ENCODE data around the gene PIH1D1.
A peak's percentile ranks its signal among the peaks of the same experiment; 100 is the strongest.

PIH1D1 gene

DNA sequence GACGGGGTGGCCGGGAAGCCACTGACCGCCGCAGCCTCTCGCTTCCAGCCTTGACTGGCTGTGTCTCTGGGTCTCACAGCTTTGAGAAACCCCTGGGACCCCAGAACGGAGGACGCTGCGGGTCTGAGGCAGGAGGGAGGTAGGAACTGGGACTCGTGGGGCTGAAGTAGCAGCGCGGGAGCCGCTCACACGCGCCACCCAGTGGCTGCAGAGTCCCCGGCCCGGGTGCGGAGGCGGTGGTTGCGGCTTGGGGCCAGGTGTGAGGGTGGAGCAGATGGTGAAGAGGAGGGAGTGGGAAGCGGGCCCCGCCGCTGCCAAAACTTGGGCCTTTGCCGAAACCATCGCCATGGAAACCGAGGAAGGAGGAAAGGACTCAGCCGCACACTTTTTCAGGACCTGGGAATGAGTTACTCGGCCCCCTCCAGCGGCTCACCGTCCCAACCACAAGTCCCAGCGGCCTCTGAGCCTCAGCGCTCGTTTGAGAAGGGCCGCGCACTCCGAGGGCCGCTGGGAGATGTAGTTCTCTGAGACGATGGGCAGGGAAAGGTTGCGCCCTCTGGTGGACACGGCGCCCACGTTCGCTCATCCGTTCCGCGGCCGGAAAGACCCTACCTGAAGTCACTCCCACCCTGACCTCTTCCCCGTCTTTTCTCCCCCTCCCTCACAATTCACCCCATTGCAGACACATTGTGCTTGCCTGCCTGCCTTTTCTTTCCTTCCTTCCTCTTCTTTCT is 8.1 kb downstream of the PIH1D1 start:
- H3K4me1 Mint-ChIP-seq: peaks cover 48% of the 10 kb centered on the region
- no peaks in the 10 kb centered on the region for H3K9me3 Mint-ChIP-seq
- peaks cover 43% of the 10 kb centered on the region for H3K27me3 Mint-ChIP-seq
- H3K27ac Mint-ChIP-seq (ENCODE audit: low read depth): peak overlapping the region; percentile 41
- peak; percentile 88 to 94 for DNase-seq (ENCODE audit: low spot score in 2 of 2)
- ATAC-seq (replicated peaks; ENCODE audit: extremely low read depth, poor library complexity, severe bottlenecking): peak; percentile 94
- H3K36me3 Mint-ChIP-seq (ENCODE audit: insufficient read depth): peaks cover 14% of the 10 kb centered on the region
- peak overlapping the region; percentile 75 for H3K4me3 Mint-ChIP-seq

DNA sequence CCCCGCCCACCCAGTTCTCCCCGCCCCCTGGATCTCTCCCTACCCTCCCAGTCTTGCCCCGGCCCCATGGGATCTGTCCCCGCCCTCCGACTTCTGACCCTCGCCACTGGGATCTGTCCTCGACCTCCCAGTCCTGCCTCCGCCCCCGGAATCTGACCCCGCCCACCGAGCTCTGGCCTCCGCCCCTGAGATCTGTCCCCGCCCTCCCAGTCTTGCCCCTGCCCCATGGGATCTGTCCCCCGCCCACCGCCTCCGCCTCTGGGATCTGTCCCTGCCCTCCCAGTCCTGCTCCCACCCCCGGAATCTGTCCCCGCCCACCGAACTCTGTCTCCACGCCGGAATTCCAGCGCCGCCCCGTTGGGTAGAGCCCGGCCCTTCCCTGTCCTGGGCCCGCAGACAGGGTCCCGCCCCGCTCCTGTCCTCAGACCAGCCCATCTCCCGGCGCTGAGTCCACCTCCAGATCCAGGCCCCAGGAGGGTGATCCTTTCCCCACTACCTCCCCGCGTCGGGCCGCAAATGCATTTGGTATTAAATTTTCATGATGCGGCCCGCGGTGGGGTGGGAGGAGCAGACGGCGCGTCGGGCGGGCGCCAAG is 8.7 kb downstream of the PIH1D1 start:
- H3K36me3 Mint-ChIP-seq (ENCODE audit: insufficient read depth): peaks cover 13% of the 10 kb centered on the region

DNA sequence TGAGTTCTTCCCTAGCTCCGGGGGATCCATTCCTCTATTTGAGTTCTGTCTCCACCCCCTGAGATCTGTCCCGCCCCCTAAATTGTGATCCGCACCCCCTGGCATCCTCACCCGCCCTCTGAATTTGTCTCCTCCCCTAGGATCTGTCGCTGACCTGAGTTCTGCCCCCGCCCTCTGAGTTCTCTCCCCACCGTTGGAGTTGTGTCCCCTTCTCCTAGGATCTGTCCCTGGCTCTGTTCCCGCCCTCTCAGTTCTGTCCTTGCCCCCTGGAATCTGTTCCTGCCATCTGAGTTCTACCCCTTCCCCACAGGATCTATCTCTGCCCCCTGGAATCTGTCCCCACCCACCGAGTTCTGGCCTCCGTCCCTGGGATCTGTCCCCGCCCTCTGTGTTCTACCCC is 9.3 kb downstream of the PIH1D1 start:
- ATAC-seq (replicated peaks; ENCODE audit: extremely low read depth, poor library complexity, severe bottlenecking) (no peak), DNase-seq (ENCODE audit: low spot score in 2 of 2) (no peak)
- H3K4me3 Mint-ChIP-seq: peak overlapping the region; percentile 75
- peak overlapping the region; percentile 54 for H3K27ac Mint-ChIP-seq (ENCODE audit: low read depth)
- H3K9me3 Mint-ChIP-seq: no peaks in the 10 kb centered on the region
- H3K27me3 Mint-ChIP-seq: peaks cover 55% of the 10 kb centered on the region
- H3K4me1 Mint-ChIP-seq: peaks cover 42% of the 10 kb centered on the region
- peaks cover 11% of the 10 kb centered on the region for H3K36me3 Mint-ChIP-seq (ENCODE audit: insufficient read depth)

More for the DNA sequence above, 8.7 kb downstream of the PIH1D1 start:
- peak in 1 of 2 donors; percentile 19 for DNase-seq (ENCODE audit: low spot score in 2 of 2)
- Mint-ChIP-seq H3K9me3 (no peaks in the 10 kb centered on the region), H3K4me1 (peaks cover 42% of the 10 kb centered on the region), H3K27me3 (peaks cover 50% of the 10 kb centered on the region), H3K4me3 (peak overlapping the region; percentile 75), H3K27ac (ENCODE audit: low read depth) (peak overlapping the region; percentile 41)
- peak; percentile 14 for ATAC-seq (replicated peaks; ENCODE audit: extremely low read depth, poor library complexity, severe bottlenecking)

- H3K4me1 Mint-ChIP-seq: peaks cover 46% of the 10 kb centered on the region
- H3K27ac Mint-ChIP-seq (ENCODE audit: low read depth): peak overlapping the region; percentile 54
- H3K27me3 Mint-ChIP-seq: peaks cover 59% of the 10 kb centered on the region
- DNase-seq (ENCODE audit: low spot score in 2 of 2) (no peak), ATAC-seq (replicated peaks; ENCODE audit: extremely low read depth, poor library complexity, severe bottlenecking) (no peak)
- no peaks in the 10 kb centered on the region for H3K9me3 Mint-ChIP-seq
- H3K36me3 Mint-ChIP-seq (ENCODE audit: insufficient read depth): peaks cover 11% of the 10 kb centered on the region
- peak overlapping the region; percentile 75 for H3K4me3 Mint-ChIP-seq
Measured at GRCh38 chr19:49441960-49442350, 9.7 kb downstream of the PIH1D1 start.

DNA sequence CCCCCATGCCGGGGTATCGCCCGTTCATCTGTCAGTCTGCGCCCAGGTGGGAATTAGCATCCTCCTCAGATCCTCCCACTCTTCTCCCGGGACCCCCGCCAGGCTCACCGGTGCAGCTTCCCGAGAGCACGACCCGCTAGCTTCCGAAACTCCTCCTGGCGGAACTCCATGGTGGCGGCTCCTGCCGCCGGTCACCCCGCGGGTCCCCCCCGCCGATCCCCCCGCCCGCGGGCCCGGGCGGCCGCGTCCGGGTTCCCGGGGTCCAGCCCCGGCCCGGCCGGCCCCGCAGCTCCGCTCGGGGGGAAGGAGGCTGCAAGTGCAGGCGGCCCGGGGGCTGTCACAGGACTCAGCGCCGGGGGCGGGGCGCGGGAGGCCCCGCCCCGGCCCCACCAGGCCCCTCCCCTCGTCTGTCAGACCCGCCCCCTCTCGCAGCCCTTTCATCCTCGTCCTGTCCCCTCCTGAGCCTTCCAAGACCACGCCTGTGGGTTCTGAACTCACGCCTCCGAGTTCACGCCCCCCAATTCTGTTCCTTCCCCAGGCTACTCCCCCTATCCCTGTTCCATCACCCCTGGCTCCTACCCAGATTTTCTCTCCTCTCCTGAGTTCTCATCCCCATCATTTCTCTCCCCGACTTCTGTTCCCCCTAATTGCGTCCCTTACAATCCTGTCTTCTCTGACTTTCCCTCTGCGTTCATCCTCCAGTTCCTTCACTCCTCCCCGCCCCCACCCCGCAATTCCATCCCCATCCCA is 10.2 kb downstream of the PIH1D1 start, which contains the start of gene SLC17A7:
Gene SLC17A7, minus strand, starts transcription at position 318 of the 750 bp plus-strand sequence. Its CDS starts 148 bp downstream, at position 170.
- no peak for ATAC-seq (replicated peaks; ENCODE audit: extremely low read depth, poor library complexity, severe bottlenecking)
- no peak for DNase-seq (ENCODE audit: low spot score in 2 of 2)
- Mint-ChIP-seq H3K4me3 (peak within 1 kb of the TSS; percentile 75), H3K36me3 (ENCODE audit: insufficient read depth) (peaks cover 11% of the 10 kb centered on the region), H3K27me3 (peaks cover 65% of the 10 kb centered on the region), H3K4me1 (peaks cover 50% of the 10 kb centered on the region), H3K9me3 (no peaks in the 10 kb centered on the region), H3K27ac (ENCODE audit: low read depth) (peak within 1 kb of the TSS; percentile 74)

GRCh38 chr19:49440439-49441209 is 11.0 kb downstream of the PIH1D1 start:
- H3K4me3 Mint-ChIP-seq: peak overlapping the region; percentile 53
- peaks cover 9% of the 10 kb centered on the region for H3K36me3 Mint-ChIP-seq (ENCODE audit: insufficient read depth)
- peak overlapping the region; percentile 74 for H3K27ac Mint-ChIP-seq (ENCODE audit: low read depth)
- peaks cover 56% of the 10 kb centered on the region for H3K4me1 Mint-ChIP-seq
- ATAC-seq (replicated peaks; ENCODE audit: extremely low read depth, poor library complexity, severe bottlenecking) (no peak), DNase-seq (ENCODE audit: low spot score in 2 of 2) (no peak)
- peaks cover 72% of the 10 kb centered on the region for H3K27me3 Mint-ChIP-seq
- H3K9me3 Mint-ChIP-seq: no peaks in the 10 kb centered on the region

DNA sequence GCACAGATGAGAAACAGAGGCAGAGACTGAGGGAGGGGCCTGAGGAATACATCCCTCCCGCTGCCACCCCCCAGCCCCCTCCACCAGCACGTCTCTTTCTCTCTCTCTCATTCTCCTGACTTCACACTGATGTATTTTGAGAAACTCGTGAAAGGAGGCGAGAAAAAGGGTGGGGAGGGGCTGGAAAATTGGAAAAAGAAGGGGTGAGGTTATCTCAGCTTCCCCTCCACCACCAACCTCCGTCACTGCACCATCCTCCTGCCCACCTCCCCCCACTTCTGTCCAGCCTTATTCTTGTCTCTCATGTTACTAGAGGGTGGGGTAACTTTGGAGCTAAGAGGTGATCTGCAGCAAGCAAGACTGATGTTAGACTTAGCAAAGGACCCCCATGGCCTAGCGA is 11.8 kb downstream of the PIH1D1 start:
- peaks cover 51% of the 10 kb centered on the region for H3K4me1 Mint-ChIP-seq
- peaks cover 9% of the 10 kb centered on the region for H3K36me3 Mint-ChIP-seq (ENCODE audit: insufficient read depth)

GRCh38 chr19:49438261-49438660 is 13.4 kb downstream of the PIH1D1 start:
- Mint-ChIP-seq H3K4me1 (peaks cover 41% of the 10 kb centered on the region), H3K27ac (ENCODE audit: low read depth) (no peak overlapping the region), H3K4me3 (no peak overlapping the region), H3K36me3 (ENCODE audit: insufficient read depth) (peaks cover 5% of the 10 kb centered on the region), H3K27me3 (peaks cover 91% of the 10 kb centered on the region), H3K9me3 (no peaks in the 10 kb centered on the region)
- DNase-seq (ENCODE audit: low spot score in 2 of 2) (no peak), ATAC-seq (replicated peaks; ENCODE audit: extremely low read depth, poor library complexity, severe bottlenecking) (no peak)

More for the DNA sequence above, 11.8 kb downstream of the PIH1D1 start:
- H3K27me3 Mint-ChIP-seq: peaks cover 80% of the 10 kb centered on the region
- no peak overlapping the region for H3K4me3 Mint-ChIP-seq
- DNase-seq (ENCODE audit: low spot score in 2 of 2) (no peak), ATAC-seq (replicated peaks; ENCODE audit: extremely low read depth, poor library complexity, severe bottlenecking) (no peak)
- no peaks in the 10 kb centered on the region for H3K9me3 Mint-ChIP-seq
- H3K27ac Mint-ChIP-seq (ENCODE audit: low read depth): no peak overlapping the region

DNA sequence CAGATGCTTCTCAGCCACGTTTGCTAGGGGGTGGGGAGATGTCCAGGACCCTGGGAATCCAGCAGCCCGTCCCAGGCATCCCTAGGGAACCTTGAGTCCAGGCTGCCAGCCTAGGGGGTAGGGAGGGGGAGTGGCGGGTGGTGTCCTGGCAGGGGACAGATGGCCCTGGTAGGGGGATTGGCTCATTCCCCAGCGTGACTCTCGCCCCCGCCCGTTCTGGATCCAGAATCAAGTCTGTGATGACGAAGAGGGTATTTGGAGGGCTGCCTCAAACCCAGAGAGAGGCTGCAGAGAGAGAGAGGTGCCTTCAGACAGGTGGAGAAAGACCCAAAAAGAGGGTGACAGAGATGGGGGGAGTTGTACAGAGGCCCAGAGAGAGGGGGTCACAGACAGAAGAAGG is 14.4 kb downstream of the PIH1D1 start:
- Mint-ChIP-seq H3K27ac (ENCODE audit: low read depth) (no peak overlapping the region), H3K27me3 (peaks cover 95% of the 10 kb centered on the region), H3K9me3 (no peaks in the 10 kb centered on the region), H3K4me1 (peaks cover 42% of the 10 kb centered on the region), H3K36me3 (ENCODE audit: insufficient read depth) (peaks cover 6% of the 10 kb centered on the region), H3K4me3 (no peak overlapping the region)
- no peak for DNase-seq (ENCODE audit: low spot score in 2 of 2)
- ATAC-seq (replicated peaks; ENCODE audit: extremely low read depth, poor library complexity, severe bottlenecking): no peak

GRCh38 chr19:49436381-49437017 is 15.1 kb downstream of the PIH1D1 start:
- Mint-ChIP-seq H3K9me3 (no peaks in the 10 kb centered on the region), H3K36me3 (ENCODE audit: insufficient read depth) (peaks cover 8% of the 10 kb centered on the region), H3K4me3 (no peak overlapping the region), H3K4me1 (peaks cover 38% of the 10 kb centered on the region), H3K27me3 (peaks cover 95% of the 10 kb centered on the region), H3K27ac (ENCODE audit: low read depth) (peak overlapping the region; percentile 2)
- DNase-seq (ENCODE audit: low spot score in 2 of 2) (peak in 1 of 2 donors; percentile 33), ATAC-seq (replicated peaks; ENCODE audit: extremely low read depth, poor library complexity, severe bottlenecking) (no peak)

- H3K4me3 Mint-ChIP-seq: no peak overlapping the region
Measured at GRCh38 chr19:49435670-49436069, 15.9 kb downstream of the PIH1D1 start.

More at GRCh38 chr19:49435670-49436069, 15.9 kb downstream of the PIH1D1 start:
- Mint-ChIP-seq H3K36me3 (ENCODE audit: insufficient read depth) (peaks cover 5% of the 10 kb centered on the region), H3K27ac (ENCODE audit: low read depth) (peak overlapping the region; percentile 2), H3K4me1 (peaks cover 35% of the 10 kb centered on the region), H3K9me3 (no peaks in the 10 kb centered on the region), H3K27me3 (peaks cover 95% of the 10 kb centered on the region)
- no peak for ATAC-seq (replicated peaks; ENCODE audit: extremely low read depth, poor library complexity, severe bottlenecking)
- DNase-seq (ENCODE audit: low spot score in 2 of 2): no peak
